NCI-H69 (cell line): ENCODE data around the gene RAB11FIP3.

Source experiments
- DNase-seq: peaks from one replicate; lab custom pipeline; 2025; lab: John Stamatoyannopoulos, UW

RAB11FIP3 gene

GRCh38 chr16:554640-555365, 129.4 kb downstream of the RAB11FIP3 start:
- DNase-seq, result no peak

GRCh38 chr16:555528-556473, 130.4 kb downstream of the RAB11FIP3 start:
- DNase-seq, result no peak

DNA sequence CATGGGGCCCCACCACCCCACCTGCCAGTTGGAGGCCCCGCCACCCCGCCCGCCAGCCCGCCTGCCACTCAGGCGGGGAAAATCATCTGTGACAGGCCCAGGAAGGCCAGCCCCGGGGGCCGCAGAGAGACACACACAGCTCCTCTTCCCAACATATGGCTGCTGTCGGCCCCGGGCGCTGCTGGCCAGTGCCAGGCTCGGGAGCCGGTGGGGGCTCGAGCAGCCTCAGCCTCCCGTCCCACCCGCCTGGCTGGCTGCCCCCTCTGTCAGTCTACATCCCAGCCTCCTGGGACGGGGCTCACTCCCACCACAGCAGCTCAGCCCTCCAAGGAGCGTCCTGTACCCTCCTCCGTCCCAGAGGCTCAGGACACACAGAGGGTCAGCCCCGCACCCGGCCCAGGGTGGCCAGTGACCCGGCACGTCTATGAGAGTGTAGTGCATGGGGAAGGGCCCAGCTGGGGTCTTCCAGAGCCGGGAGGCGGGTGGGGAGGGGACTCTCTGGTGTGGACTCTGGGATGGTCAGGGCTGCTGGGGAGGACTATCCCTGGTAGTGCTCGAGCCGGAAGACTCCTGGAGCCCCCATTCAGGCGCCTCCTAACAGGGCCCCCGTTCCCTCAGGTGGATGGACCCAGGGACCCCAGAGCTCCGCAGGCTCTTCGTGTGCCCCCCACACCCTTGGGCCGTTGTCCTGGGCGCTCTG, 131.2 kb downstream of the RAB11FIP3 start:
- DNase-seq, result no peak

GRCh38 chr16:557463-558297, 132.2 kb downstream of the RAB11FIP3 start:
- DNase-seq, result no peak

GRCh38 chr16:558298-559020, 133.0 kb downstream of the RAB11FIP3 start:
- DNase-seq, result no peak

GRCh38 chr16:559021-559380, 133.6 kb downstream of the RAB11FIP3 start:
- no peak for DNase-seq

GRCh38 chr16:559411-560203, 134.2 kb downstream of the RAB11FIP3 start:
- peak; percentile 26 for DNase-seq

DNA sequence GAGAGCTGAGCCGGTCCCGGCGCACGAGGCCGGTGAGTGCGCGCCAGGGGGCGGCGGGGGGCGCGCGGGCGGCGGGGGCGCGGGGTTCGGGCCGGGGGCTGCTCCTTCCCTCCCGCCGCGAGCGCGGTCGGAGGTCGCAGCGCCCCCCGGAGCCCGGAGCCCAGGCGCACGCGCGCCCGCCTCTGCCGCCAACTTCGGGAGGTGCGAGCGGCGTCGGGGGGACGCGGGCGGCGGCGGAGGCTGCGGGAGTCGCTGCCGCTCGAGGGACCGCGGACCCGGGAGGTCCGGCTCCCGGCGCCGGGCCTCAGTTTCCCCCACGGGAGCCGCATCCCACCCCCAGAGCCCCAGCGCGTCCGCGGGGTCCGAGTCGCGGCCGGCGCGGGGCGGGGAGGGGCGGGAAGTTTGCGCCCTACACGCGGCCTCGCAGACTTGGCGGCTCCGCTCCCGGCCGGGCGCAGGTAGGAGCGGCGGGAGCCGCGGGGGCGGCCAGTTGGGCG, 134.8 kb downstream of the RAB11FIP3 start, which contains the start of gene PRR35:
TSS of gene PRR35 (plus strand) at position 191 of the 497 bp plus-strand sequence. CDS start 2,901 bp downstream, outside the sequence.
- peak; percentile 46 for DNase-seq

GRCh38 chr16:560701-561412, 135.4 kb downstream of the RAB11FIP3 start:
- peak; percentile 30 for DNase-seq

DNA sequence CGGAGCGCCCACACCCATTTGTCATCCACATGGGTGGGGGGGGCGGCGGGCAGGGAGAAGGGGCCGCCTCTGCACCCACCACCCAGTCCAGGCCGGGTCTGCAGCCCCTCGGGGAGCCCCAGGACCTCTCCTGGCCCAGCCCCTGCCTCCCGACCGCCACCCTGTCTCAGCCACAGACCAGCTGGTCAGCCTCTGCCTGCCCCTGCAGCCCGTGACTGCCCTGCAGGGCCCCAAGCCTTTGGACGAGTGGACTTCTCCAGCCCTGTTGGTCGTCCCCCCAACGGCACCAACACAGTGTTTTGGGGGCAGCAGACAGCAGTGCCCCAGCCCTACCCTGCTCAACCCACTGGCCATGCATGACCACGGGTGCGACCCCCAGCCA, 136.0 kb downstream of the RAB11FIP3 start:
- DNase-seq, result no peak

DNA sequence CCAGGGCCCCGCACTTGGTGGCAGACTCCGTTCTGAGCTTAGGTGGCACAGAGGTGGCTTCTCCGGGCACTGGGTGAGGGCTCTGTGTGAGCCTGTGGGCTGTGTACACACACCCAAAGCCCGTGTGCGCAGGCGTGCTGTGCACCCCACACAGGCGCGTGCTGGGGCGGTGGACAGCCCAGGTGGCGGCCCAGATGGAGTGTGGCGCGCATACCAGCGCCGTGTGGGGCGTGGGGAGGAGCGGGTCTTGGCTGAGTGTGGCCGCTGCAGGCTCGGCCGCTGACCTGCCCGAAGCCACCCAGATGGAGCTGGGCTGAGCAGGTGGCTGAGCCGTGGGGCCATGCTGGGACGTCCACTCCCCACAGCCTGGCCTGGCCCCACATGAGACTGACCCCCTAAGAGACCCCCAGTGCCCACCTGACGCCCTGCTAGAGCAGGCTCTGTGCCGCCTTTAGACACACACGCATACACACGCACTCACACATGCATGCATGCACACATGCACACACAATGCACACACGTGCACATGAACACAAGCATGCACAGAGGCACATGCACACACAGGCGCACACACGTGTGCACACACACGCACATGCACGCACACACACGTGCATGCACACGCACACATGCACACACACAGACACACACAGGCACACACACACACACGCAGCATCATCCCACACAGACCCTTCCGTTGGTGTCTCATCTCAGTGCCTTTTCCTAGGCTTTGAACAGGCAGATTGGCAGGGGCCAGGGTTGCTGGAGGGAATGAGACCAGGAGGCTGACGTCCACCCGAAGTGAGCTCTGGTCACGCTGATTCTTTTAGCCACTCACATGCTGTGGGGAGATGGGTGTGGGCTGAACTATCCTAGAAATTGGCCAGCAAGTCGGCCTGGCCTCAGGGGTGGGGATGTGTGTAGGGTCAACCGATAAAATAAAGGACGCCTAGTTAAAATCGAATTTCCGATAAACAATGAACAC, 136.8 kb downstream of the RAB11FIP3 start:
- DNase-seq, result peak; percentile 60

- DNase-seq, result peak; percentile 18
Measured at GRCh38 chr16:563072-563644, 137.7 kb downstream of the RAB11FIP3 start.

GRCh38 chr16:564690-565418, 139.4 kb downstream of the RAB11FIP3 start:
- DNase-seq, result no peak

DNA sequence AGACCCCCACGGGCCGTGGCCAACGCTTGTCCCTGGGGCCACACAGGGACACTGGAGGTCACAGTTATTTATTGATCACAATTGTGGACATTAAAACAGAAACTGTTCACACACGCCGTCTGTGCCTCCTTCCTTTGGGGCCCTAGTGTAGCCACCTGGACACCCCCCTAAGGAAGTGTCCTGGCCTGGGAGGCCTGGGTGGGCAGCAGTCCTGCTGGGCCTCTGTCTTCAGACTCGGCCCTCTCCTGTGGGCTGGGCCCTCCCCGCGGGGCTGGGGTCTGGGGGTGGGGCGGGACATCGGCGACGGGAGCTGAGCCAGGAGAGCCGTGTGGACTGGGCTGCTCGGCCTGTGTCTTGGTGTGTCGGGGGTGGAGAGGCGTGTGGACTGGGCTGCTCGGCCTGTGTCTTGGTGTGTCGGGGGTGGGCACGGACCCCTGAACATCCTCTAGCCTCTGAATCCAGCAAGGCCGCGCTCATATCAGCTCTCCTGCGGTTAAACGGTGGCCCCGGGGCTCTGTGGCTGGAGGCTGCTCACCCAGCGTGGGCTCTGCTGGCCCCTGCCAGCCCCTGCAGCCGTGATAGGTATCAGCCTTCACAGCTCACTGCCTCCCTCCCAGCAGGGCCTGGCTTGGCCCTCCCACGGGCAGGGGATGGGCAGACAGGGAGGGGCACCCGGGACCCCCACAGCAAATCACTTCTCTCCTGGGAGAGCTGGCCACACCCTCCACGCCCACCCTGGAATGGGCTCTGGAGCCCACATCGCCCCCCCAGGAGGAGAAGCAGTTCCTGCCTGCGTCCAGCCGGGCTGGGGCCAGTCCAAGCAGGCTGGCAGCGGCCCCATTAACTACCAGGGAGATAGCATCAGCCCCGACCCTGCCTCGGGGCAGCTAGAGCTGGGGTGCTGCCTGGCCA, 140.2 kb downstream of the RAB11FIP3 start:
- peak; percentile 46 for DNase-seq

- peak; percentile 93 for DNase-seq
Measured at GRCh38 chr16:566475-567372, 141.3 kb downstream of the RAB11FIP3 start, which contains the start of gene NHLRC4. Gene NHLRC4 (plus strand): TSS chr16:567005. CDS start chr16:568048, 1,043 bp downstream.
